Measurements from ENCODE around the gene EYA2.

The EYA2 gene

DNA sequence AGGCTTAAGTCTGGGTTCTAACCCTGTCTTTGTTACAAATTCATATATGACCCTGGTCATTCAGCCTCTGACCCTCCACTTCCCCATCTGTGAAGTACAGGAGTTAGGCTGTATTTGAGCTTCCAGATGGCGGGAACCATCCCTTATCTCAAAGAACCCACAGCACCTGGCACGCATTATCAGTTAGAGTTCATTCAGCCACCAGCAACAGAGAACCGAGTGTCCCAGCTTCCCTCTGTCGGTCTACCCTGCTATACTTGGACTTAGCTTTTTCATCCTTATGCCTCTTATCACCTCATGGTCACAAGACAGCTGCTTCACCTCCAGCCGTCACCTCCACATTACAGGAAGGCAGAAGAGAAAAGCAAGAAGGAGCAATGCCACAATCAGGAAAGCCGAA lies 147.8 kb downstream of the EYA2 start:
- DNase-seq: peak; percentile 70

DNA sequence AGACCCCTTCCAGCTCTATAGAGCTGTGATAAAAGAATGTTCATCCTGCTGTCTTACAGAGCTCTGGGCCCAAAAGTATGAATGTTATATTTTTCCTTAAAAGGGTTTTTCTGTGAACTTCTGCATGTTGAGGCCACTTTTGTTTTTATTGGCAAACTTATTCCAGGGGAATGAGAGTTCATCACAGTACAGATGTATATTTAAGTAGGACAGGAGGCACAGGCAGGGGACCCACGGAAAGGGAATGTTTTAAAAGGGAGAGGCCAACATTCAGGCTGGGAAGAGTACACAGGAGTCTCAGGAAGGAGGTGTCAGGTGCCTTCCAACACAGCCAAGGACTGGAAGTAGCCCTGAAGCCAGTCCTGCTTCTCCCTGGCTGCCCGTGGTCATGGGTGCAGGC lies 148.4 kb downstream of the EYA2 start:
- no peak for DNase-seq

DNA sequence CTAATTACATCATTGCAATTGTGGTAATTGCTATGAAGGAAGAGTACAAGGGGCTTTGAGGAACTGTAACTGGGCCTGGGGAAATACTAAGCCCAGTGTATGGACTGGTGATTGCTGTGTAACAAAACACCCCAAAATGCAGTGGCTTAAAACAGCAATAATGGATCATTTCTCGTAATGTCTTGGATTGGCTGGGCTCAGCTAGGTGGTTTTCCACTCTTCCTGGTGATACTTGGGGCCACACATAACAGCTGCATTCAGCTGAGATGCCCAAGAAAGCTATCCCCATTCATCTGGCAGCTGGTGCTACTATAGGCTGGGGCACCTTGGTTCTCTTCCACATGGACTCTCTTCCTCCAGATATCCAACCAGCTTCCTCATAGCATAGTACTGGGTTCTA lies 150.3 kb downstream of the EYA2 start:
- DNase-seq: no peak

DNA sequence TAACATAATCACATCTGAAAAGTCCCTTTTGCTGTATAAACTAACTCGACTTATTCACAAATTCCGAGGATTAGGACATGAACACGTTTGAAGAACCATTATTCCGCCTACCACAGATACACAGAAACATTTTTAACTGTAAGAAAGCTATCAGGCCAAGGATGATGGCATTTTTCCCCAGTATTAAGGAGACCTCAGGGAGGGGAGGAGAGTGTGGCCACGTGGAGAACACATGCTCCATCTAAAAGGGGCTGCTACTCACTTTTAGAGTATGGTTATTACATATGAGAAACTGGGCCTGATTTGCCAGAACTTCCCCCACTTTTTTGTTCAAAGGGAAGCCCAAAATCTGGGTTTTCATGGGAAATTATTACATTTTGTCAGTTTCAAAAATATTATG lies 153.4 kb downstream of the EYA2 start:
- no peak for DNase-seq

DNA sequence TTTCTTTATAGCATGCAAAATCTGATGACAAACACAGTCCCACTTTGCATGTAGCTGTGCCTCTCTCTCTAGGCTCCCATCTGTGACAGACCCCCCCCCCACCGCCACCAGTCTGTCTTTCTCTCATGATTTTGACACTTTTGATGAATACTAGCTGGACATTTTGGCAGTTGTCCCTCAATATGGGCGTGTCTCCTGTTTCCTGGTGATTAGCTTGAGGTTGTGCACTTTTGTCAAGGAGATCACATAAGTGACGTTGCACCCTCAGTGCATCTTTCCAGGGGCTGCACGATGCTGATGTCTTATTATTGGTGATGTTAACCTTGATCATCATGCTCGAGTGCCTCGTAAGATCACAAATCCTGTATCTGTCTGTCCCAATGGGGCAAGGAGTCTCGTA lies 155.1 kb downstream of the EYA2 start:
- DNase-seq: peak; percentile 87

DNA sequence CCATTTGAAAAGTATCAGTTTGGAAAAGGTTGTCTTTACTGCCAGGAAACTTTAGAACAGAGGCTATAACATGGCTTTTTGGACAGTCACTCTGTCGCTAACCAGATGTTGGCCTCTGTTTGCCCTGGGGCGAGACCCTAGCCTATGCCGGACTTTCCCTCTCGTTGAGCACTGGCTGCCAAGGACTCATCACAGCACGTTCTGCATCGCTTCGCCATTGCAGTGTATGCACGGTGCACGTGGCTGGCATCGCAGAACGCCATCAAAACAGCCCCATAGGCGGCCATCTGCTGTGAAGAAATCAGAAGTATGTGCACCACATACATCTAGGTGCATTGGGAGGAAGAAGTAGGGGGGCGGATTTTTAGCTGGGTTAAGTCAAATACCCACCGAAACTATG lies 156.4 kb downstream of the EYA2 start:
- no peak for DNase-seq

DNA sequence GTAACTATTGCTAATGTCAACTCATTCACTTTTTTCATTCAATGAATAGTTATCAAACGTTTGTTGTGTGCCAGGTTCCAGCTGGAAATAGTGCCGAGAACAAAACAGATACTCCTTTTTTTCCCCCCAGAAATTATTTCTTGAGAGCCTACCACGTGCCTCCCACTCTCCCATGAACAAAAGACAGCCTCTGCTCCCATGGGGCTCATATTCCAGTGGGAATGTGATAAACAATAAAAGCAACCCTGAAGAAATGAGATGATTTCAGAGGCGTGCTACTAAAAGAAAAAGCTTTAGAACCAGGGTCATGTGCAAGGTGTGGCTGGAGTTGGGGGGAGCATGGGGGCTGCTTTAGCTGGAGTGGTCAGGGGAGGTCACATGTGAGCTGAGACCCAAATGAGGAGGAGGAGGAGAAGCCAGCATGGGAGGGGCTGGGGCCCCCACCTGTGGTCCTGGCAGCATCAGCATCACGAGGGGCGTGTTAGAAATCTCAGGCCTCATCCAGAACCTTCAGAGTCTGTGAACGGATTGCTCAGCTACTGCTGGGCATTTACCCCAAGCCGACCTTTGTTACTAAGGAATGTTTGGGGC lies 157.4 kb downstream of the EYA2 start:
- no peak for DNase-seq

DNA sequence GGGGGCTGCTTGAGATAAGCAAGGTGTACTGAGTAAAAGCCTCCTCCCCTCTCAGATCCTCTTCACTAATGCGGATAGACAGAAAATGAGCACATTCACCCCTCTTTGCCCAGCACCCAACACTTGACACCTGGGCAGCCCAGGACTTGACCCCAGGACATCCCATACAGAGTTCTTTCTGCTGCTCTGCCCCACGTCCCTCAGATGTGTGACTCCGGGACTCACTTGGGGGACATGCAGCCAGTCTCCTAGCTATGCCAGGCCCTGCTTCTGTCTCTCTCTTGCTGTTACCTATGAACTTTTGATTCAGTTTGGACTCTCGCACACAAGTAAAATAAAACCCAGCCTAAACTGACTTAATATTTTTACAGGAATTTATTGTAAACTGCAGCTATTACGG lies 159.9 kb downstream of the EYA2 start:
- no peak for DNase-seq

DNA sequence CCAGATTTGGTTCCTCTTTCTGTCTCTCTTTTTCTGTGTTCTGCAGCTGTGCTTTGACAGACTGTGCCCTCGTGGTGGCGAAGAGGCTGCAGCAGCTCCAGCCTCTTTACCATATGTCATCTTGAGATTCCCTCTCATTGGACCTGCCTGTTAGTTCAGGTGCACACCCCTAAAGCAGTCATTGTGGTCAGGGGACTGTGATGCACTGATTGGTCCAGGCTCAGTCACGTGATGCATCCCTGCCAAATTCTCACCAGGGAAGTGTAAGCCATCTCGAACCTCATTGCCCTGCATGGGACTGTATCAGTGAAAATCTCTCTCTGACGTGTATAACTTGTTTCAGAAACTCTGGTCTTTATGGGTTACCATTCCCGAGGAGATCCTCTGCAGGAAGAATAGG lies 160.3 kb downstream of the EYA2 start:
- no peak for DNase-seq

DNA sequence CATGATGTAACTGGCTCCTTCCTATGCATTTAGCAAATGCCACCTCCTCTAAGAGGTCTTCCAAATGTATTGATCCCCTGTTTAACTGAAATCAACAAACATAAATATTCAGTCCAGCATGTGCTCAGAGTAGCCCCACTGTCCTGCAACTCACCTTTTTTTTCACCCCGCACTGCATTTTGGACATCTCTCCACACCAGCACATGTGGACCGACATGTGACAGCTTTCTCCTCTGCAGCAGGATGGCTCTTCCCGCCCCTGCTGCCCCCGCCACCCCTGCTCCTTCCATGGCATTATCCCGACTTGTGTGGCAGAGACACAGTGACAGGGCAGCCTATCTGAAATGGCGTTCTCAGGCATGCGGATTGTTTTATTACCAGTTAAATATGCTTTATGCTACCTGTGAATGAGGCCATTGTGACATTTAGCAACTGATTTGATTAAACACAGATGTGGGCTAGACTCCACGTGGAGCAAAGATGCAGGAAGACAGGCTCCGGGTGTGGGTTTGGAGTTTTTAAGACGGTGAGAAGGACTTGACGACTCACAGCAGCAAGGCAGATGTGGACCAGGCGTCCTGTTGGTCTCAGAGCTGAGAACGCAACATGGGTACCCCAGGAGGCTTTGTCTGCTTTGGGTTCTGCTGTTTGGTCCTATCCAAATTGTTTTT lies 161.2 kb downstream of the EYA2 start:
- no peak for DNase-seq

DNA sequence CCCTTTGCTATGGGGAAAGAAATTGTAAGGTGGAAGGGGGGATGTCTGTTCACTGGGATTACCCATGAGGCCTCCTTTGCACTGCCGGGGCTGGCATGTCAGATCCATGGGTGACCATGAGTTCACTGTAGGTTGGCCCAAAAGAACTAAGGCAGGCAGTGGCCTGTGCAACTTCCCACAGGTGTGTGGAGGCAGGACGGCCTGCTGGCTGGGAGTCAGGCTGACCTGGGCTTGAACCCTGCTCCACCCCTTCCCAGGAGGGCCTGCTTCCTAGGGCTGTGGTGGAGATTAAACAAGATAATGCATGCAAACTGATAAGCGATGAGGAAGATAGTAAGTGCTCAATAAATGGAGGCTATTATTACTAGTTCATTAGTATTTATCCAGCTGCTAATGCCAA lies 163.0 kb downstream of the EYA2 start:
- DNase-seq: no peak

DNA sequence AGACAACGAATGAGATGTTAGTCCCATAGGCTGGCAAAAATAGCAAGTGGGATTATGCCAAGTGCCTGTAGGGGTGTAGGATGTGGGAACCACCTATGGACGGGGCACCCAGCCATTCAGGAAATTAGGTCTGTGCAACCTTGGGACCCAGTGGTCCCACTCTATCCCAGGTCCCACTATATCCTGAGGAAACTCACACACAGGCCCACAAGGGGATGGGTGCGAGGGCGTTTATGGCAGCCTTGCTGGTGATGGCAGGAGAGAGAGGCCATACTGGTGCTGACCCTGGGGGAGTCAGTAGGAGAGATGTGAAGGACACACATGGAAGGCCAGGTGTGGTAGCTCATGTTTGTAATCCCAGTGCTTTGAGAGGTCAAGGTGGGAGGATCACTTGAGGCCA lies 163.6 kb downstream of the EYA2 start:
- DNase-seq: no peak

DNA sequence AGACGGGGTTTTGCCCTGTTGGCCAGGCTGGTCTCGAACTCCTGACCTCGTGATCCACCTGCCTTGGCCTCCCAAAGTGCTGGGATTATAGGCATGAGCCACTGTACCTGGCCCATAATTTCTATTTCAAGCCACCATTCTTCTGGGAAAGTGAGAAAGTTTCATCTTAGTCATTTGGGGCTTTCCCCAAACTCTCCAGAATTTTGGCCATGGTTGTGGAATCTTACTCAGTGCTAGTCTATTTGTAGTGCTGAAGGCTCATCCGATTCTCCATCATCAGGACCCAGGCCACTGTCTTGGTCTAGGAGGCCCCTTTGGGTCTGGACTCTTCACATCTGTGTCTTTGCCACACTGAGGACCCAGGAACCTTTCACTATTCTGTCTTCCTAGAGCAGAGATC lies 164.9 kb downstream of the EYA2 start:
- DNase-seq: no peak

DNA sequence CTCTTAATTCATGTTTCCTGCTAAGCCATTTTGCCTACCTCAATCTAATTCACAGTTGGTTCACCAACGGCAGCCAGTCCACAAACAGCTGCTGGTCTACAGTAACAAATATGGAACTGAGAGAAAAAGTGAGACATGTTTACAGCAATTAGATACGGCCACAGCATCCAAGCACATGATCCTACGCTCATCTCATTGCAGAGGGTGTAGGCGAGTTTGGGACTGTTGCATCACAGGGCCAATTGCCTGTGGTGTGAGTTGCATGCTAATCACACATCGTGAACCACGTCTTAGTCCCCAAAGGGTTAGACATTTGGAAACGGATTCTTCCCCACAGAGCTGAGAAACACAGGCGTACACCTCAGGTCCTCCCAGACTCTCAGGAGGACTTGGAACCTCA lies 166.9 kb downstream of the EYA2 start:
- DNase-seq: no peak

DNA sequence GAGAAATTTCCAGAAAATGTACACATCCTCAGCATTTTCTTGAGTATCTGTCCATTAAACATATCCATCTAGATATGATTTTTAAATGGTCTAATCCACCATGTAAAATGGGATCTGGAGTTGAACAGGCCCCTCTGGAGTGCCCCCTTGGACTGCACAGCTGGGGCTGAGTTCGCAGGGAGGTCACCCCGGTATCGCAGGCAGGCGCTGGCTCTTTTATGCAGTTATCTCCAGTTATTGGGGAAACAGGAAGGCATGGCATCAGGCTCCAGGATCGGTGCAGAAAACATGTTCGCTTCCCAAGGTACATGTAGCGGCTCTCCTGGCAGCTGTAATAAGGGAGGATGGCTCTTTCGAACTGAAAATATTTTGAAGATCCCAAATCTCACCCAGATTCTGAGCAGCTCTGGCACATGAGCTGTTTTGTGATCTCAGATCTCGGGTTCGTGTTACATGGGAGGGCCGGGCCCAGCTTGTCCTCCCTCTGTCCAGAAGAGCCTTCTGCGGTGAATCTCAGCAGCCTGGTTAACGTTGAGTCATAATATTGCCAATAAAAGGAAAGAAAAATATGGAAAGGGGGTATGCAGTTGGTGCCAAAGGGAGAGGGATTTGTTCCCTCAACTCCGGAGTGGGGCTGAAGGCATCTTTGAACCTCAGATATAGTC lies 167.7 kb downstream of the EYA2 start:
- no peak for DNase-seq

DNA sequence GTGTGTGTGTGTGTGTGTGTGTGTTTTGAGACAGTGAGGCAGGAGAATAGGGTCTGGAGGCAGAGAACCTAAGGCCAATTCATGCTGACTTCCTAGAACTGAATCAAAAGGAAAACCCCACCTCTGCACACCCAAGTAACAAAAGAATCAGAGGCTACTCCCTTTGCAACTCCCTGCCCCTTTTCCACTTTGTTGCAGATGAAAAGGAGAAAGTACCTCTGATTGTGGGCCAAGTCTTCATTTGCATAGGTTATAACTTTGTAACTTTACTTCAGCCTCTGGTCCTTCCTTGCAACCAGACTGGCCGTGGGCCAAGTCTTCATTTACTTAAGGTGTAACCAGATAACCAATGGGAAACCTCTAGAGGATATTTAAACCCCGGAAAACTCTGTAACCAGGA lies 168.8 kb downstream of the EYA2 start:
- DNase-seq: no peak

DNA sequence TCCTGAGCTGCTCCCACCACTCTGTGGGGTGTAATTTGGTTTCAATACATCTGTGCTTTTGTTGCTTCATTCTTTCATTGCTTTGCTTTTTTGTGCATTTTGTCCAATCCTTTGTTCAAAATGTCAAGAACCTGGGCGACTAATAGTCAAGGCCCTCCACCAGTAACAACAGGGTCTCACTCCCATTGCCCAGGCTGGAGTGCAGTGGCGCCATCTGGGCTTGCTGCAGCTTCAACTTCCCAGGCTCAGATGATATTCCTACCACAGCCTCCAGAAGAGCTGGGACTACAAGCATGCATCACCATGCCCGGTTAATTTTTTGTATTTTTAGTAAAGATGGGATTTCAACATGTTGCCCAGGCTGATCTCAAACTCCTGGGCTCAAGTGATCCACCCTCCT lies 169.2 kb downstream of the EYA2 start:
- no peak for DNase-seq

DNA sequence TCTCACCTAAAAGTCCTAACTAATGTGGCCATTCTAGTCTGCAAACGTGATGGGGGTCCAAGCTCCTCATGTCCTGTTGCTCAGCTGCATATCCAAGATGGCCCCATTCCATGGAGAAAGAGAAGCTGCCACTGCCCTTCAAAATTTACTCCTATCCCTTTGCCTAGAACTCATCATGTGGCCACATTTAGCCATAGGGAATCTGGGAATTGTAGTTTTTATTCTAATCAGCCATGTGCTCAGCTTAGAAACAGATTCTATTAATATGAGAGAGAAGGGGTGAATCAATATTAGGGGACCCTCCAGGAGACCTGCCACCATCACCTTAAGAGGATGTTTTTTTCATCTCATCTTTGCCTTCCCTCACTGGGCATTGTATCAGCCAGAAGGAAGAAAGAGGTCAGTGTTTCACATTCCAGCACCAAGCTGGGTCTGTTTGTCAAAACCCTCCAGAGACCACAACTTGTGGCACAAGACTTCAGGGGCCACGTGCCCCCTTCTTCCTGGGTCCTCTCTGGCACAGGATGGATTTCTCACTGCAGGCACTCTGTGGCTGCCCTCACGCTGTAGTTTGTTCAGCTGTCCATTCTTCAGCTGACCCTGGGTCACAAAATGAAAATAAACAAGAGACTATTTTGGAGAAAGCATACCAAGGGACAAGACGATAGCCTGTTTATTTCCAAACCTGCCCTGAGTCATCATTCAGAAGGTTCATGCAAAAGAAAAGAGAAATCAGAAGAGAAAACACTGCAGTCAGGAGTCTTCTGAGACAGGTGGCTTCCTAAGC lies 172.0 kb downstream of the EYA2 start:
- DNase-seq: no peak

DNA sequence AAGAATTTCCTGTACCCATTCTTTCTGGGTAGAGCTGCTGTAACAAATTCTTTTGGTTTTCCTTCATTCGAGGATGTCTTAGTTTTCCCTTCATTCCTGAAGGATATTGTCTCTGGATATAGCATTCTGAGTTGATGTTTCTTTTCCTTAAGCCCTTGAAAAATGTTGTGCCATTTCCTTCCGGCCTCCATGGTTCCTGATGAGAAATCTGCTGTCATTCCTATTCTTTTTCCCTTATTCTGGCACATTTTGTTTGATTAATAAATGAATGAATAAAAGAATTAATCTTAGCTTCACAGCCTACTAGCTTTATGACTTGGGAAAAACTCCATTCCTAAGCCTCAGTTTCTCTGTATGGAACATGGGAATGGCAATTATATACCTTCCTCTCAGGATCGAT lies 173.1 kb downstream of the EYA2 start:
- no peak for DNase-seq

DNA sequence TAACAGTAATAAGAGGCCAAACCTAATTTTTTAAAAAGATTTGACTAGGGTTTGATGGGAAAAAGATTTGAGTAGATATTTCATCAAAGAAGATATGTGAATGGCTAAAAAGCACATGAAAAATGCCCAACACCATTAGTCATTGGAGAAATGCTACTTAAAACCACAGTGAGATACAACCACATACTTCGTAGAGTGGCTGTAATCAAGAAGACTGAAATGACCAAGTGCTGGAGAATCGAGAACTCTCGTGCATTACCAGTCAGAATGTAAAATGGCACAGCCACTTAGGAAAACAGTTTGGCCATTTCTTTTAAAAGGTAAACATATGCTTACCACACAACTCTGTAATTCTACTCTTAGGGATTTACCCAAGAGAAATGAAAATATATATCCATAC lies 175.5 kb downstream of the EYA2 start:
- no peak for DNase-seq

DNA sequence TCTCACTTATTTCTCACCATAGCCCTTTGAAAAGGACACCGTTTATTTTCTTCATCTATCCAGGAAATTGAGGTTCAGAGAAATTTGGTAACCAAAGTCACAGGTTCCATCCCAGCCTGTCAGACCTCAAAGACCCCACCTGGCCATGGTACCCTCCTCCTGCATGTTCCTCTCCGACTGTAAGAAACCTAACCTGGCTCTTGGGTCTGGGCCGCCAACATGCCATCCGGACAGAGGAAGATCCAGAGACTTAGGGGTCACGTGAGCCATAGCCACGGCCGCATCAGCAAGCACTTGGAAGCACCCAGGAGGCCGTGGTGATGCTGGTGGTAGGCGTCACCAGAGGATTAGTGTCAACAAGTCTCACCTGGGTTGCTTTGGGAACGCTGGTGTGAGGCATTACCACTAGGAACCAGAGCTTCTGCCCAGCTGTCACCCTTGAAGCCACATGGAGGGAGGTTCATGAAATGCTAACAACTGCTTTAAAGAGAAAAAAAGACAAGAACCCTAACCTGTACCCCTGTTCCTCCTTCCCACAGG lies 177.1 kb downstream of the EYA2 start:
- DNase-seq: no peak

DNA sequence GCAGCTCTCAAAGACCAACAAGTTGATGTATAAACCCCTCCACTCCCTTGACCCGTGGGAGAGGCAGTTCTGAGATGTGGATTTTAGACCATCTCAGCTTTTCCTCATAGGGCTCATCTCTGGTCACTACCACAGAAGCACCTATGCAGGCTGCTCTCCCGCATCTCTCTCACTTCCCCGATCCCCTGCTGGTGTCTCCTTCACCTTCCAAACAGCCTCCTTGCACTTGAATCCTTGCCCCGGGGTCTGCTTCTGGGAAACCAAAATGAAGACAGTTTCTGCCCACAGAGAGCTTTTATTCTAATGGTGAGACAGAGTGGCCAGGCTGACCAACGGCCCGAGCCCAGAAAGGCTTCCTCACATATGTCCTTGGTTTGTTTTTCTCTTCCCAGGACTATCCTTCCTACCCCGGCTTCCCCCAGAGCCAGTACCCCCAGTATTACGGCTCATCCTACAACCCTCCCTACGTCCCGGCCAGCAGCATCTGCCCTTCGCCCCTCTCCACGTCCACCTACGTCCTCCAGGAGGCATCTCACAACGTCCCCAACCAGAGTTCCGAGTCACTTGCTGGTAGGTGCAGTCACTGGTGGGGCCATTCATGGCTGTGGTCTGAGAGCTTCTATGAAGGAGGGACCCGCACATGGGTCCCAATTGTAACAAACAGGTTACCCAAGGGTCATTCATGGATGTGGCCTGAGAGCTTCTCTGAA lies 179.3 kb downstream of the EYA2 start:
- DNase-seq: no peak

DNA sequence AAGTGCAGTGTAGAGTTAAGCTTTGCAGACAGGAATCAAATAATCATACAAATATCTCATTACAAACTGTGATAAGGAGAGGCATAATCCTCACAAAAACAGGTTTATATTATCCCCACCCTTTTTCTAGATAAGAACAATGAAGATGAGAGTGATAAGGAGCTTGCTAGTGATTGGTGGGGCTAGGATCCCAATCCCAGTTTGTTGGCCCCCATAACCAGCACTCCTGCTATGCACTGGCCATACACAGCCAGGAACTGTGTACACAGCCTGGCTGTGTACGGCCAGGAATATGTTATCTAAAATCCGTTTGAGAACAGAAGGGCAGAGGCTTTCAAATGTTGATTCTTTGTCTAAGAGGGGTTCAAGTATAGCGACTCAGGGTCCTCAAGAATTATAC lies 180.6 kb downstream of the EYA2 start:
- no peak for DNase-seq
